GM23338 (cell line): Measurements from ENCODE around the gene FMN1. TPM values are rescaled to one million over a fixed set of nuclear protein-coding genes. Genes with fewer than 3 reads are reported as not detected.

ENCODE experiments used
- ATAC-seq: fragments of 200-7000 bp; cut with Tn5 transposase; 3 replicates; pipeline ENCODE4 v1.9.1; 2020
- DNase-seq: peaks from one replicate; pipeline ENCODE4 v3.0.0-alpha.2; 2015; ENCODE audit warnings: low spot score
- H2AFZ ChIP-seq: fragments of 200-600 bp; sonication (generic); 2 replicates; pipeline ENCODE4 v1.8.0; 2016; ENCODE audit warnings: antibody characterized with exemption, mild to moderate bottlenecking, moderate library complexity
- H3F3A ChIP-seq: fragments of 200-600 bp; sonication (generic); replicated peaks from 2 replicates; pipeline ENCODE4 v1.8.0; 2017; ENCODE audit warnings: antibody characterized with exemption, mixed run types, low read depth
- H3K27ac ChIP-seq: fragments of 200-600 bp; sonication (generic); 2 replicates; pipeline ENCODE4 v1.6.1; 2016; ENCODE audit warnings: low read depth
- H3K27me3 ChIP-seq: fragments of 200-600 bp; sonication (generic); 2 replicates; pipeline ENCODE4 v1.8.0; 2016; ENCODE audit warnings: mild to moderate bottlenecking, mixed run types, moderate library complexity; ENCODE audit not compliant: insufficient read depth
- H3K36me3 ChIP-seq: fragments of 200-600 bp; sonication (generic); 2 replicates; pipeline ENCODE4 v1.8.0; 2016; ENCODE audit warnings: mild to moderate bottlenecking; ENCODE audit not compliant: insufficient read depth
- H3K4me1 ChIP-seq: fragments of 200-600 bp; sonication (generic); 2 replicates; pipeline ENCODE4 v1.8.0; 2016; ENCODE audit warnings: mild to moderate bottlenecking, moderate library complexity; ENCODE audit not compliant: insufficient read depth
- H3K4me2 ChIP-seq: fragments of 200-600 bp; sonication (generic); 2 replicates; pipeline ENCODE4 v1.7.1; 2017; ENCODE audit warnings: mixed run types
- H3K4me3 ChIP-seq: fragments of 200-600 bp; sonication (generic); 2 replicates; pipeline ENCODE4 v1.6.1; 2016; ENCODE audit warnings: mixed run types
- H3K79me2 ChIP-seq: fragments of 200-600 bp; sonication (generic); replicated peaks from 2 replicates; pipeline ENCODE4 v1.8.0; 2017; ENCODE audit warnings: mild to moderate bottlenecking; ENCODE audit not compliant: insufficient read depth
- H3K9me2 ChIP-seq: fragments of 200-600 bp; sonication (generic); 2 replicates; pipeline ENCODE4 v1.8.0; 2017; ENCODE audit not compliant: insufficient read depth
- H4K20me1 ChIP-seq: fragments of 200-600 bp; sonication (generic); replicated peaks from 2 replicates; pipeline ENCODE4 v1.8.0; 2017; ENCODE audit warnings: mild to moderate bottlenecking; ENCODE audit not compliant: insufficient read depth
- H3K27ac Mint-ChIP-seq: 2 replicates; pipeline ENCODE4 v1.8.0; 2020; ENCODE audit warnings: inconsistent platforms, mild to moderate bottlenecking, moderate library complexity, mixed read lengths
- H3K27me3 Mint-ChIP-seq: 3 replicates; pipeline ENCODE4 v1.8.0; 2022; ENCODE audit warnings: low read depth, mild to moderate bottlenecking, moderate library complexity, mixed read lengths, inconsistent platforms; ENCODE audit not compliant: insufficient read depth, poor library complexity
- H3K36me3 Mint-ChIP-seq: 3 replicates; pipeline ENCODE4 v1.8.0; 2021; ENCODE audit warnings: low read depth, mild to moderate bottlenecking, inconsistent platforms, moderate library complexity, mixed read lengths
- H3K4me1 Mint-ChIP-seq: 3 replicates; pipeline ENCODE4 v1.8.0; 2020; ENCODE audit warnings: mild to moderate bottlenecking, inconsistent platforms, mixed read lengths
- H3K4me3 Mint-ChIP-seq: 3 replicates; pipeline ENCODE4 v1.8.0; 2021; ENCODE audit warnings: moderate library complexity, mild to moderate bottlenecking, inconsistent platforms, mixed read lengths
- H3K9me3 Mint-ChIP-seq: 3 replicates; pipeline ENCODE4 v1.8.0; 2020; ENCODE audit warnings: moderate library complexity, mild to moderate bottlenecking, inconsistent platforms, mixed read lengths
- CTCF ChIP-seq, 2 experiments: fragments of 200-600 bp in 1 of 2; sonication (generic) in 1 of 2; conservative IDR thresholded peaks; 2 replicates each; pipeline versions ENCODE4 v1.5.1 to v1.6.1; 2016 to 2017; ENCODE audit warnings: antibody characterized with exemption in 2 of 2, low read depth in 2 of 2, mild to moderate bottlenecking in 2 of 2, moderate library complexity in 1 of 2
- EZH2 ChIP-seq: fragments of 200-600 bp; sonication (generic); IDR thresholded peaks from one replicate; pipeline ENCODE4 v1.8.0; 2017; ENCODE audit warnings: antibody characterized with exemption, mild to moderate bottlenecking, low read depth; ENCODE audit not compliant: unreplicated experiment
- POLR2AphosphoS5 ChIP-seq: IDR thresholded peaks from 2 replicates; pipeline ENCODE4 v1.6.1; 2016; ENCODE audit warnings: antibody characterized with exemption, low read depth
- ZNF114 ChIP-seq: fragments of 250-450 bp; sonication (Bioruptor Pico); IDR thresholded peaks from 2 replicates; pipeline ENCODE4 v1.5.0; 2020; ENCODE audit warnings: mild to moderate bottlenecking, moderate library complexity
- ZNF331 ChIP-seq: fragments of 250-450 bp; sonication (Bioruptor Pico); IDR thresholded peaks from 2 replicates; pipeline ENCODE4 v1.5.0; 2020; ENCODE audit warnings: low read depth, mild to moderate bottlenecking, moderate library complexity
- ZNF462 ChIP-seq: fragments of 250-450 bp; sonication (Bioruptor Pico); IDR thresholded peaks from 2 replicates; pipeline ENCODE4 v1.5.0; 2020; ENCODE audit warnings: mild to moderate bottlenecking, moderate library complexity
- polyA plus RNA-seq: library from polyadenylated mRNA; unstranded; fragments of >200 nt; fragmentation: Nextera tagmentation; extraction: Ambion mirVana; gene quantifications from 2 replicates; pipeline ENCODE4 v1.2.1, GENCODE V29; 2016
- total RNA-seq: library from RNA; depleted of rRNA; stranded (reverse); fragments of >200 nt; shearing (Covaris generic); gene quantifications from 2 replicates; pipeline ENCODE4 v1.2.3, GENCODE V29; 2014

FMN1 gene
- total and polyA plus RNA-seq, 2 experiments from 2014 or later, result 1.2 to 1.6 TPM

GRCh38 chr15:33226559-33227181 is 32.2 kb upstream of the FMN1 start:
- Histone ChIP-seq H2AFZ (no peak overlapping the region), H3K4me3 (no peak overlapping the region), H3K27me3 (no peaks in the 10 kb centered on the region), H3F3A (no peaks in the 10 kb centered on the region), H3K27ac (no peak overlapping the region), H3K79me2 (no peaks in the 10 kb centered on the region), H4K20me1 (no peaks in the 10 kb centered on the region), H3K36me3 (no peaks in the 10 kb centered on the region), H3K4me2 (no peak overlapping the region), H3K9me2 (no peaks in the 10 kb centered on the region), H3K4me1 (no peaks in the 10 kb centered on the region)
- Mint-ChIP-seq H3K4me1 (no peaks in the 10 kb centered on the region), H3K4me3 (no peak overlapping the region), H3K9me3 (no peaks in the 10 kb centered on the region), H3K27ac (no peak overlapping the region), H3K27me3 (no peaks in the 10 kb centered on the region), H3K36me3 (no peaks in the 10 kb centered on the region)
- ATAC-seq, result peak; percentile 88
- DNase-seq, result peak; percentile 73
- TF ChIP-seq CTCF (conservative IDR thresholded peaks at IDR 0.05; ENCODE audit: low read depth in 2 of 2) (peak; percentile 46 to 52), ZNF114 (CRISPR knock-in tag) (no peak), ZNF331 (no peak), ZNF462 (CRISPR knock-in tag) (no peak), EZH2 (no peak), POLR2AphosphoS5 (no peak)
